Measurements from ENCODE around the gene COL25A1. TPM values are rescaled to one million over a fixed set of nuclear protein-coding genes. Genes with fewer than 3 reads are reported as not detected.

Gene COL25A1
- polyA plus RNA-seq, 2 of the 4 experiments (the other 2 are of a cell fraction) = not detected

DNA sequence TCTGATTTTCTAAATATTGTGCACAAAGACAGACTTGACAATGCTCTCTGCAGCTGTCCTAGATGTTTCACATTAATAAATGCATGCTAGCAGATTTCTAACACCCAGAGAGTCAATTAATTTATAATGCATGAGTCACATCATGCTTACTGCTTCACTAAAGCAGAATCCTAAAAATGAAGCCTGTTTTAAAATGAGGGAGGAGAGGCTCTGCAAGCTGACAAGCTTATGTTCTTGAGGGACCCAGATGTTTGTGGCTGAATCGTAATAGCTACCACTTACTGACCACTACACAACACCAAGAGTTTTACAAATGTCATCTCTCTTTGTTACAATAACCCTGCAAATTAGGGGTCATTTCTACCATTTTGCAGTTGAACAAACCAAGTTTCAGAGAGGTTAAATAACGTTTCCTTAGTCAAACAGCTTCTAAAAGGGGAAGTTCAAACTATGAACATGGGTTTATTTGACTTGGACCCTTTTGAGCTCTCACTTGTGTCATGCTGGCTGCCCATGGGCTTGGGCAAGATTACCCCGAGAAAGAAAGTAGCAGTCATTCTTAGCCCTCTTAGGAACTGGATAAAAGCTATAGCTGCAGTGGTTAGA lies 276.9 kb downstream of the COL25A1 start:
- FAIRE-seq = no peak
- ATAC-seq = no peak
- ChIA-PET POLR2A (no interaction called here), CTCF (interaction anchor here (0.7 kb wide), 1 partner anchor 13 kb away, joined by 3 read pairs; no protein-coding TSS in a partner anchor)
- no peak for DNase-seq (ENCODE audit: low read depth in 1 of 2, low spot score in 1 of 2)
- TF ChIP-seq TP53 (CRISPR knock-in tag; IDR thresholded peaks at IDR 0.05) (no peak), SREBF2 (IDR thresholded peaks at IDR 0.05) (no peak), PBX3 (IDR thresholded peaks at IDR 0.05) (no peak), RARB (CRISPR knock-in tag; IDR thresholded peaks at IDR 0.05) (no peak), CBX8 (IDR thresholded peaks at IDR 0.05) (no peak), BHLHE40 (IDR thresholded peaks at IDR 0.05; ENCODE audit: low read depth, low read length) (no peak), CHD4 (IDR thresholded peaks at IDR 0.05; ENCODE audit: borderline replicate concordance) (no peak), KDM1A (IDR thresholded peaks at IDR 0.05; ENCODE audit: low read depth) (no peak), ZC3H11A (IDR thresholded peaks at IDR 0.05) (no peak), E2F6 (IDR thresholded peaks at IDR 0.05; ENCODE audit: borderline replicate concordance, low read depth) (no peak), RNF2 (IDR thresholded peaks at IDR 0.05; ENCODE audit: borderline replicate concordance, low read depth) (no peak), RFX5 (IDR thresholded peaks at IDR 0.05) (no peak), CHD2 (IDR thresholded peaks at IDR 0.05; ENCODE audit: low read length, partially characterized antibody) (no peak)
- TF ChIP-seq, protein P1, sequence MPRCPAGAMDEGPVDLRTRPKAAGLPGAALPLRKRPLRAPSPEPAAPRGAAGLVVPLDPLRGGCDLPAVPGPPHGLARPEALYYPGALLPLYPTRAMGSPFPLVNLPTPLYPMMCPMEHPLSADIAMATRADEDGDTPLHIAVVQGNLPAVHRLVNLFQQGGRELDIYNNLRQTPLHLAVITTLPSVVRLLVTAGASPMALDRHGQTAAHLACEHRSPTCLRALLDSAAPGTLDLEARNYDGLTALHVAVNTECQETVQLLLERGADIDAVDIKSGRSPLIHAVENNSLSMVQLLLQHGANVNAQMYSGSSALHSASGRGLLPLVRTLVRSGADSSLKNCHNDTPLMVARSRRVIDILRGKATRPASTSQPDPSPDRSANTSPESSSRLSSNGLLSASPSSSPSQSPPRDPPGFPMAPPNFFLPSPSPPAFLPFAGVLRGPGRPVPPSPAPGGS (IDR thresholded peaks at IDR 0.05) = no peak
- TF ChIP-seq, protein P2, sequence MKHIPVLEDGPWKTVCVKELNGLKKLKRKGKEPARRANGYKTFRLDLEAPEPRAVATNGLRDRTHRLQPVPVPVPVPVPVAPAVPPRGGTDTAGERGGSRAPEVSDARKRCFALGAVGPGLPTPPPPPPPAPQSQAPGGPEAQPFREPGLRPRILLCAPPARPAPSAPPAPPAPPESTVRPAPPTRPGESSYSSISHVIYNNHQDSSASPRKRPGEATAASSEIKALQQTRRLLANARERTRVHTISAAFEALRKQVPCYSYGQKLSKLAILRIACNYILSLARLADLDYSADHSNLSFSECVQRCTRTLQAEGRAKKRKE (CRISPR knock-in tag; IDR thresholded peaks at IDR 0.05; ENCODE audit: low read depth) = no peak
- TF ChIP-seq, protein P3, sequence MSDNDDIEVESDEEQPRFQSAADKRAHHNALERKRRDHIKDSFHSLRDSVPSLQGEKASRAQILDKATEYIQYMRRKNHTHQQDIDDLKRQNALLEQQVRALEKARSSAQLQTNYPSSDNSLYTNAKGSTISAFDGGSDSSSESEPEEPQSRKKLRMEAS (IDR thresholded peaks at IDR 0.05) = no peak
- WGBS (ENCODE audit: missing lambda C conversion rate) = 0% methylated on average over 3 of the region's 3 CpGs
- H3K4me2 ChIP-seq = no peak overlapping the region
- H3K27ac ChIP-seq = no peak overlapping the region
- no peak overlapping the region for H3K4me3 ChIP-seq
- no peaks in the 10 kb centered on the region for H3K4me1 ChIP-seq
- no peaks in the 10 kb centered on the region for H3K9me3 ChIP-seq

DNA sequence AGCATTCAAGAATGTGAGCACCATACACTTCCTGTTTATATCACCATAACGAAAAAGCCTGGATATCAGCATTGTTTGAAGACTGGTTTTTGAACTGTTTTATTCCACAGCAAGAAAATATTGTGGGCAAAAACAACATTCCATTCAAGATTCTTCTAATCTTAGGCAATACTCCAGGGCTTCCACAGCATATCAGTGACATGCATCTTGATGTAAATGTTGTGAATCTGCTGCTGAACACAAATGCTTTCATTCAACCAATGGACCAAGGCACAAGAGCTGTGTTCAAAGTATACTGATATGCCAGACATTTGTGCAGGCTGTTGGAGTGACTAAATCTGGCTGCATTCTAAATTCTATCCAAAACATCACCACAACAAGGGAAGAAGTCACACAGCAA lies 279.5 kb downstream of the COL25A1 start:
- no peak for ATAC-seq
- H3K4me2 ChIP-seq = no peak overlapping the region
- no peak for FAIRE-seq
- no peaks in the 10 kb centered on the region for H3K9me3 ChIP-seq
- POLR2A ChIA-PET = no interaction called here
- no peaks in the 10 kb centered on the region for H3K4me1 ChIP-seq
- CTCF ChIA-PET = no interaction called here
- WGBS (ENCODE audit: missing lambda C conversion rate) = 5% methylated on average over 1 of the region's 1 CpG
- H3K27ac ChIP-seq = no peak overlapping the region
- H3K4me3 ChIP-seq = no peak overlapping the region
- no peak for DNase-seq (ENCODE audit: low read depth in 1 of 2, low spot score in 1 of 2)
- TF ChIP-seq SMC3 (IDR thresholded peaks at IDR 0.05) (no peak), ZFP36 (IDR thresholded peaks at IDR 0.05; ENCODE audit: borderline replicate concordance, partially characterized antibody) (no peak), ZC3H11A (IDR thresholded peaks at IDR 0.05) (no peak), FOSB (CRISPR knock-in tag; IDR thresholded peaks at IDR 0.05) (no peak), EHMT2 (IDR thresholded peaks at IDR 0.05; ENCODE audit: low read depth) (no peak), RARB (CRISPR knock-in tag; IDR thresholded peaks at IDR 0.05) (no peak), GATA3 (IDR thresholded peaks at IDR 0.05; ENCODE audit: borderline replicate concordance) (no peak), CHD2 (IDR thresholded peaks at IDR 0.05; ENCODE audit: low read length, partially characterized antibody) (no peak), HMGXB4 (CRISPR knock-in tag; IDR thresholded peaks at IDR 0.05; ENCODE audit: borderline replicate concordance) (no peak), JUNB (IDR thresholded peaks at IDR 0.05) (no peak), FOXS1 (CRISPR knock-in tag; IDR thresholded peaks at IDR 0.05) (no peak), HOXB5 (CRISPR knock-in tag; IDR thresholded peaks at IDR 0.05) (no peak), RFX5 (IDR thresholded peaks at IDR 0.05) (no peak), ZSCAN20 (CRISPR knock-in tag; IDR thresholded peaks at IDR 0.05) (no peak)
- TF ChIP-seq, protein P4, sequence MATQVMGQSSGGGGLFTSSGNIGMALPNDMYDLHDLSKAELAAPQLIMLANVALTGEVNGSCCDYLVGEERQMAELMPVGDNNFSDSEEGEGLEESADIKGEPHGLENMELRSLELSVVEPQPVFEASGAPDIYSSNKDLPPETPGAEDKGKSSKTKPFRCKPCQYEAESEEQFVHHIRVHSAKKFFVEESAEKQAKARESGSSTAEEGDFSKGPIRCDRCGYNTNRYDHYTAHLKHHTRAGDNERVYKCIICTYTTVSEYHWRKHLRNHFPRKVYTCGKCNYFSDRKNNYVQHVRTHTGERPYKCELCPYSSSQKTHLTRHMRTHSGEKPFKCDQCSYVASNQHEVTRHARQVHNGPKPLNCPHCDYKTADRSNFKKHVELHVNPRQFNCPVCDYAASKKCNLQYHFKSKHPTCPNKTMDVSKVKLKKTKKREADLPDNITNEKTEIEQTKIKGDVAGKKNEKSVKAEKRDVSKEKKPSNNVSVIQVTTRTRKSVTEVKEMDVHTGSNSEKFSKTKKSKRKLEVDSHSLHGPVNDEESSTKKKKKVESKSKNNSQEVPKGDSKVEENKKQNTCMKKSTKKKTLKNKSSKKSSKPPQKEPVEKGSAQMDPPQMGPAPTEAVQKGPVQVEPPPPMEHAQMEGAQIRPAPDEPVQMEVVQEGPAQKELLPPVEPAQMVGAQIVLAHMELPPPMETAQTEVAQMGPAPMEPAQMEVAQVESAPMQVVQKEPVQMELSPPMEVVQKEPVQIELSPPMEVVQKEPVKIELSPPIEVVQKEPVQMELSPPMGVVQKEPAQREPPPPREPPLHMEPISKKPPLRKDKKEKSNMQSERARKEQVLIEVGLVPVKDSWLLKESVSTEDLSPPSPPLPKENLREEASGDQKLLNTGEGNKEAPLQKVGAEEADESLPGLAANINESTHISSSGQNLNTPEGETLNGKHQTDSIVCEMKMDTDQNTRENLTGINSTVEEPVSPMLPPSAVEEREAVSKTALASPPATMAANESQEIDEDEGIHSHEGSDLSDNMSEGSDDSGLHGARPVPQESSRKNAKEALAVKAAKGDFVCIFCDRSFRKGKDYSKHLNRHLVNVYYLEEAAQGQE (IDR thresholded peaks at IDR 0.05) = no peak
- TF ChIP-seq, protein P1 (IDR thresholded peaks at IDR 0.05) = no peak
